GM19351 (cell line): ENCODE measurements around the gene SIGLEC7.
A peak's percentile ranks its signal among the peaks of the same experiment; 100 is the strongest.
"Not testable (repeated sequence)": the region's sequence is repeated elsewhere in the genome, so short reads cannot be mapped to it uniquely, and the experiment has no call there.

Source experiments
- ATAC-seq: cut with Tn5 transposase; IDR thresholded peaks from one replicate; pipeline ENCODE4 v1.9.1; 2021; ENCODE audit warnings: mild to moderate bottlenecking, moderate library complexity; ENCODE audit not compliant: unreplicated experiment

The SIGLEC7 gene

DNA sequence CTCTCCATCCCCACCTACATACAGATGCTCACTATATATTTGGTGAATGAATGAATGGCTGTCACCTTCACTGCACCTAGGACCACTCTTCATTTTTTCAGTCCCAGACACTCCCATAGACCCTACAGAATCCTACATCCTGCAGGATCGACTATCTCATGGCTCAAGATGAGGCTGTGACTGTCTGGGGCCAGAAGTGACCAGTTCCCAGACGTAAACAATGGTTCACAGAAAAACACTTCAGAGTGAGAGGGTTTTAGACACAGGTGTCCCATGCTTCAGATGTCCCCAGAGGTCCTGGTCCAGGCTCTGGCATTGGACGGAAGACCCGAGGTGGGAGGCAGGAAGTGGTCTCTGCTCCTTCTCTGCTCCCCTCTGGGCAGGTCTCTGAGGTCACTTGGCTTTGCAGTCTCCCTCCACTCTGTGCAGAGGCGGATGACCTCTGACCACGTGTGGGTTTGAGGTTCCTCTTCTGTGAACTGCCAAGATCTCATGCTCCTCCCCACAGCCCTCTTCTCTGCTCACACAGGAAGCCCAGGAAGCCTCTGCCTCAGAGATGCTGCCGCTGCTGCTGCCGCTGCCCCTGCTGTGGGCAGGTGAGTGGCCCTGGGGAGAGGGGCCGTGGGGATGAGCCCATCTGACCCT lies 24.9 kb downstream of the SIGLEC7 start:
- ATAC-seq: no peak

DNA sequence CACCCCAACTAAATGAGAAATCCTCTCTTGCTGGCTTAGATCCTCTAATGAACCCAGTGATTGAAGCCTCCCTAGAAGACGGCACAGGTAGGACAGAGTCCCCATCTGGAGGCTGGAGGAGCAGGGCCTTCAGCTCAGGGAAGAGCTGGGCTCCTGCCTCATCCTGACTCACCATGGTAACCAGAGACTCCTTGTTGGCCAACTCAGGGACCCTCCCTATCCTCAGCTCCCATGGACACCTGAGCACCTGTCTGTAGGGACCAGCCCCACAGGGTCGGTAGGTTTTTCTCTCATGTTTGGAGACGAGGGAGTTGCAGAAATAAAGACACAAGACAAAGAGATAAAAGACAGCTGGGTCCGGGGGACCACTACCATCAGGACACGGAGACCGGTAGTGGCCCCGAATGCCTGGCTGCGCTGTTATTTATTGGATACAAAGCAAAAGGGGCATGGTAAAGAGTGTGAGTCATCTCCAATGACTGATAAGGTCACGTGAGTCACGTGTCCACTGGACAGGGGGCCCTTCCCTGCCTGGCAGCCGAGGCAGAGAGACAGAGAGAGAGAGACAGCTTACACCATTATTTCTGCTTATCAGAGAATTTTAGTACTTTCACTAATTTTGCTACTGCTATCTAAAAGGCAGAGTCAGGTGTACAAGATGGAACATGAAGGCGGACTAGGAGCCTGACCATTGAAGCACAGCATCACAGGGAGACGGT lies 26.6 kb downstream of the SIGLEC7 start:
- ATAC-seq: no peak

DNA sequence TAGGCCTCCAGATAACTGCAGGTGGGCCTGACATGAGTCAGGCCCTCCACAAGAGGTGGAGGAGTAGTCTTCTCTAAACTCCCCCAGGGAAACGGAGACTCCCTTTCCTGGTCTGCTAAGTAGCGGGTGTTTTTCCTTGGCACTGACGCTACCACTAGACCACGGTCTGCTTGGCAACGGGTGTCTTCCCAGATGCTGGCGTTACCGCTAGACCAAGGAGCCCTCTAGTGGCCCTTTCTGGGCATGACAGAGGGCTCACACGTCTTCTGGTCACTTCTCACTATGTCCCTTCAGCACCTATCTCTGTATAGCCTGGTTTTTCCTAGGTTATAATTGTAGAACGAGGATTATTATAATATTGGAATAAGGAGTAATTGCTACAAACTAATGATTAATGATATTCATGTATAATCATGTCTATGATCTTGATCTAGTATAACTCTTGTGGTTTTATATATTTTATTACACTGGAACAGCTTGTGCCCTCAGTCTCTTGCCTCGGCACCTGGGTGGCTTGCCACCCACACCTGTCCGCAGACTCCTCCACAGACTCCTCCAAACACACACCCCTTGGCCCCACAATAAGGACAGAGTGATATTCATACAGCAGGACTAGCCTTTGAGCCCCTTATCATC lies 27.3 kb downstream of the SIGLEC7 start:
- not testable (repeated sequence) for ATAC-seq

DNA sequence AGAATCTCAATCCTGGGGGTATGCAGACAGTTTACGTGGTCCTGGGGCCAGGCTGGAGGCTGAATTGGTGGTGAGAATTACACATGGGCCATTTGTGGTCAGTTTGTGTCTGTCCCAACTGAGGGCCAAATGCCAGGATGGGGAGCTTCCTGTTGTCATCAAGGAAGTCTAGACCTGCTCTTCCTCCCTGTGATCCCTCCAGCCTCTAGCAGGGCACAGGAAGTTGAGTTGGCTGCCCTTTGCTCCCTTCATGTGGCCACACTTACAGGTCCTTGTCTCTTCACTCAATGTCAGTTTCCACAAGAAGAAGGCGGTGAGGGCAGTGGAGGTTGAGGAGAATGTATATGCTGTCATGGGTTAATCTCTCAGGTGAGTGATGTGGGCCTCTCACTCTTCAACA lies 30.1 kb downstream of the SIGLEC7 start:
- ATAC-seq: no peak

DNA sequence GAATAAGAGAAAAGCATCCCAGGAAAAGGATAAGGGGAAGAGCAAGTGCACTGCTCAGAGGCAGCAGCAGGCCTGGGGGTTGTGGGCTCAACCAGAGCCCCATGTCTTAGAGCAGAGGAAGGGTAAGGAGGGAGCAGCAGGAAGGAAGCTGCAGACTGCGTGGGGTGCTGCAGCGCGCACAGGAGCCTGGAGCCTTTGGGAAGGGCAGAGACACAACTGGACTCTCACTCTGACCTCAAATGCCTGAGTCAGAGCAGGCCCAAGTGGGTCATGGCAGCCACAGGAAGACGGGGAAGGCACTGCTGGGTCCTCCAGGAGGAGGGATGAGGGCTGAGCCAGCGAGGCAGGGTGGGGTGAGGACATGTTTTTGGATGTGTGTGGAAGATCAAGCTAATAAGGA lies 31.6 kb downstream of the SIGLEC7 start:
- ATAC-seq: no peak

DNA sequence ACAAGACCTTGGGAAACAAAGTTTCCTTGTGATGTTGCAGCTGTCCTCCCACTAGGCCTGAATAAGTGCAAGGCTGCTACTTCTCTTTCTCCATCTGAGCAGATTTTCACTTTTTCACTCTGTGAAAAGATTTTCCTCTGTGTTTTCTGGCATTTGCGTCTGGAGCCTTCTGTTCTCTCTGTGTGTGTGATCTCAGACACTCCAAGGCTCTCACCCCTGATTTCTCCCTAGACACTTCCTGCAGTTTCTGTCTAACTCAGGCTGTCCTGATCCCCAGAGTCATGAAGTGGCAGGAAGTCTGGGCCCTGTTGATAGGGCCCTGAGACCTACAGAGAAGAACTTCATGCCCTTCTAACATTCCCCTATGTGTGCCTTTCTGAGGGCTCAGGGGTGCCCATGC lies 37.2 kb downstream of the SIGLEC7 start:
- ATAC-seq: no peak

DNA sequence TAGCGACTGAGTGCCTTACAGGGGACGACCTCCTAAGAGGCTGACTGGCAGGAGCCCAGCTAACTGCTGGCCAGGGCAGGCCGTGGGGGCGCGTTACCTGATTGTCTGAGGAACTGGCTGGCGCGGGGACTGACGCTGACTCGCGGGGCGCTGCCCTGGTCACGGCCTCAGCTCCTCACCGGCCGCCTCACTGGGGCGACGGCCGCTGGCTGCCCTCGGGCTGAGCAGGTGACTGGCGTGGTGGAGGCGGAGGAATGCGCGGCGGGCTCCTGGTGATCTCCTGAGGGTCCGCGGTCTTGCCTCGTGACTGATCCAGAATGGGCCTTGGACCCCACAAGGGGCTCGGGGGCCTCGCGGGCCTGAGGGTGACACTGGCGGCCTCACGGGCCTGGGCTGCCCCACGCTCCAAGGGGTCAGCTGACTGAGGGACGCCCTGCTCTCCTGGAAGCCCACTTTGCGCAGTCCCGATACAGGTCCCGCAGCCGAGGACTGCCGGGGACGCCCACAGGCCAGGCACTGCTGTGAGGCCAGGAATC lies 39.3 kb downstream of the SIGLEC7 start:
- ATAC-seq: no peak

DNA sequence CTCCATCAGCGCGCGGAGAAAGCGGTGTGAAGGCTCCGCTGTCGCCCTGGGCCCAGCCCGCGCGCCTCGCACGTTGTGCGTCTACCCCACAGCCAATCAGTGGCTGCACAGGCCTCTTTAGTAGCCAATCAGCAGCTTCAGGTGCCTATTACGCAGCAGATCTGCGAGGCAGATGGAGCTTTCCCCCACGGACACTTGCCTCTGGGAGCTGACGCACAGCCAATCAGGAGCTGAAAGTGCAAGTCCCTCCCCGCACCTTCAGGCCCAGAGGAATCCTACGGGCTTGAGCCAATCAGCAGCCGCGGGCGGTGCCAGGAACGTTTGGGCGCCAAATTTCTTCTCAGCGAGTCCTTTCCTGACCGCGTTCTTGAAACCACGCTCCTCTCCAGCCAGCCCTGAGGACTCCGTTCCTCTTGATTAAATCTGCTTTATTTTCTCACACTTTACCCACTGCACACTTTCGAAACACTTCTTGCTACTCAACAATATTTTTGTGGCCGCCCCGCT lies 39.9 kb downstream of the SIGLEC7 start:
- ATAC-seq: no peak

DNA sequence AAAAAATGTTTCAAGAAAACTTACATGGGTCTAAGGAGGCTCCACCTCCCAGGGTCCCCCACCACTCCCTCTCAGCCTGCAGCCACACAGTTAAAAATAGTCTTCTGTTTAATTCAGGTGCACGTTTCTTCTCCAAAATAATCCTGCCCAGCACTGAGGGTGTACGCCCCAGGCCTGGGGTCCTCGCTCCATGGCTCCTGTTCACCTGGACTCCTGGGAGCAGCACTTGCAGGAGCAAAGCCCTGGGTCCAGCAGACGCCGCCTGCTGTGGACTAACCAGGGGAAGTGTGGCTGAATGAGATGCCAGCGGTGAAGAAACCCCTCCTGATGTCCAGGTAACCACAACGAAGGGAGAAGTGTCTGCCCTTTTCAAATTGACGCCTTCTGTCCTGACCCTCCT lies 41.5 kb downstream of the SIGLEC7 start:
- ATAC-seq: no peak

DNA sequence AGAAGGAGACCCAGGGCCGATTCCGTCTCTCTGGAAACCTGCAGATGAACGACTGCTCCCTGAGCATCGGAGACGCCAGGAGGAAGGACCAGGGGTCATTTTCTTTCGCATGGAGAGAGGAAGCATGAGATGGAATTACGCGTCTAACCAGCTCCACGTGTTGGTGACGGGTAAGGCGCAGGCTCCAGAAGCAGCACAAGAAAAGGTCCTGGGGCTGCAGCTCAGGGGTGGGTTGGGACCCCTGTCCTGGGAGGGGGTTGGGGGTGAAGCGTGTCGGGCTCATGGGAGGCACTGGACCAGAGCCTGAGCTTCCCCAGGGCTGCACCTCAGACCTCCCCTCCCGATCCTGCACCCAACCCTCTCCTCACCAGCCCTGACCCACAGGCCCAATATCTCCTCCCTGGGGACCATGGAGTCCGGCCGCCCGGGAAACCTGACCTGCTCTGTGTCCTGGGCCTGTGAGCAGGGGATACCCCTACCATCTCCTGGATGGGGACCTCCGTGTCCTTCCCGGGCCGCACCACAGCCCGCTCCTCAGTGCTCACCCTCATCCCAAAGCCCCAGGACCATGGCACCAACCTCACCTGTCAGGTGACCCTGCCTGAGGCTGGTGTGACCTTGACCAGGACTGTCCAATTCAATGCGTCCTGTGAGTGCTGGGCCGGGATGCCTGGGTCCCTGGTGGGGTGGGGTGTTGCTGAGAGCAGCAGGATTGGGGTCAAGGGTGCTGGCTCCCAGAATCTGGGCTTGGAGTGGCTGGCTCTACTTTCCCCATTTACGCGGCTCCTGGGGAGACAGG lies 43.2 kb downstream of the SIGLEC7 start:
- no peak for ATAC-seq

DNA sequence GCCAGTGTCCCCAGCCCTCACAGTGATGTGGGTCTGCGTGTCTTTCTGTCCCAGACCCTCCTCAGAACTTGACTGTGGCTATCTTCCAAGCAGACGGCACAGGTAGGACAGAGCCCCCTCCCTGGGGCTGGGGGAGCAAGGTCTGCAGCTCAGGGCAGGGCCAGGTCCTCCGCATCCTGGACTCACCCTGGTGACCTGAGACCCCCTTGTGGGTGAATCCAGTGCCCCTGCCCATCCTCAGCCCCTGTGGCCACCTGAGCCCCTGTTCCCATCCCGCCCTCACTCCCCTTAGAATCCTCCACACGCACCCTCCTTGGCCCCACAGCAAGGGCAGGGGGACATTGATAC lies 43.7 kb downstream of the SIGLEC7 start:
- ATAC-seq: no peak

DNA sequence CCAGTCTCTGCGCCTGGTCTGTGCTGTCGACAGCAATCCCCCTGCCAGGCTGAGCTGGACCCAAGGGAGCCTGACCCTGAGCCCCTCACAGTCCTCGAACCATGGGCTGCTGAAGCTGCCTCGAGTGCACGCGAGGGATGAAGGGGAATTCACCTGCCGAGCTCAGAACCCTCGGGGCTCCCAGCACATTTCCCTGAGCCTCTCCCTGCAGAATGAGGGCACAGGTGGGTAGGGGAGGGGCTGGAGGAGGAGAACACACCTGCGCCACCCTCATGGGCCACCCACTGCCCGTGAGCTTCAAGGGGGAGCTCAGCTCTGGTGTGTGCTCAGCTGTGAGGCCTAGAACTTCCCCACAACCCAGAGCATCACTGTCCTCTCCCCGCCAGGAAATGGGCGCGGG lies 44.2 kb downstream of the SIGLEC7 start:
- no peak for ATAC-seq

DNA sequence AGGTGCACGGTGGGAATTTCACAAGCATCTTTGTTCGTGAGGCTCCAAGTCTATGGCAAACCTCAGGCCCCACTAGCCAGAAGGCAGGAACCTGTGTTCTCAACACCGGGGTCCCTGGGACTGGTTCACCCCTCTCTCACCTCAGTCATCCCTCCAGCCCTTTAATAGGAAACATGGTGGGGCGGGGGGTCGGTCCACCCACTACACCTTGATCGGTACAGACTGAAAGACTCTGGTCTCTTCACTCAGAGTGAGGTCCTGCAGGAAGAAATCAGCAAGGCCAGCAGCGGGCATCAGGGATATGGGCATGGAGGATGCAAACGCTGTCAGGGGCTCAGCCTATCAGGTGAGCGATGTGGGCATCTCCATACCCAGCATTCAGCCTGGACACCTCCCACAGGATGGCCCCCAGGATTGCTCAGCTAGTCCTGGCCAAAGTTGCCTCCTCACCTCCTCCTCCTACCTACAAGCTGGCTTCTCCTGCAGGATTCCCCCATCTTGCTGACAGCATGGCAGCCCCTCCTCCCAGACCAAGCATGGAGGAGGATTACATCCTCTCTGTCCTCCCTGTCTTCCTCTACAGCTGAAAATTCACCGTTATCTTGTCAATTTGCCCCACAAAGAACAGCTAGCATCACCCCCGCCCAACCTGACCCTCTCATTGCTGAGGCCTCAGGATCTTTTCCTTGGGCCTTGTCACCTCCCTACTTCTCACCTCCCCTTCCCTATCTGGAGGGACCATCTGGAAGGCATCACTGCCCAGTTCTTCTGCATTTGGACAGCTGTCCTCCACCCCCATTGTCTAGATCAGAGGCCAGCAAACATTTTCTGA lies 45.5 kb downstream of the SIGLEC7 start:
- ATAC-seq: no peak

DNA sequence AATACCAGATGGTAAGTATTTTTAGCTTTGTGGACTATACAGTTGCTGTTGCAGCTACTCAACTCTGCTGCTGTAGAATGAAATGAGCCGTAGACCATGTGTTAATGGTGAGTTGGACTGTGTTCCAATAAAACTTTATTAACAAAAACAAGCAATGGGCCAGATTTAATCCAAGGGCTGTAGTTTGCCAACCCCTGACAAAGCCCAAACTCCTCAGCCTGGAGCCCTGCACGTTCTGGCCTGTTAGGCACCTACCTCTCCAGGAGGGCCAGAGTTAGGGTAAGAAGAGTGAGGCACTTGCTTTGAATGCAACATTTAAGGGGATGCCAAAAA lies 46.1 kb downstream of the SIGLEC7 start:
- ATAC-seq: no peak

DNA sequence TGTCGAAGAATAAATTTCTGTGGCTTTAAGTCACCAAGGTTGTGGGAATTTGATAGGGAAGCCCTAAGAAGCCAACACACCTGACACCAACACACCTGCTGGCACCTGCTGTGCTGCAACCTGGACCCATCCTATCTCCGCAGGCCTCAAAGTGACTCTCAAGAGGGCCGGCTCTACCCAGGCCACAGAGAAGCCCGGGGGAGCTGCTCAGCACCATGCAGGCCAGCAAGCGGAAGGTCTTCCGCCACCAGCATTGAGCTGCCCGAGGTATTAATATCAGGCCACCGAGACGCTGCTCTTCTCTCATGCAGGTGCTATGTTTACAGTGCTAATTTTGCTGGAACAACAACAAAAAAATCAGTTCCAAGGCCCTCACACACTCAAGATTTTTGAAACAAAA lies 50.6 kb downstream of the SIGLEC7 start:
- ATAC-seq: no peak

DNA sequence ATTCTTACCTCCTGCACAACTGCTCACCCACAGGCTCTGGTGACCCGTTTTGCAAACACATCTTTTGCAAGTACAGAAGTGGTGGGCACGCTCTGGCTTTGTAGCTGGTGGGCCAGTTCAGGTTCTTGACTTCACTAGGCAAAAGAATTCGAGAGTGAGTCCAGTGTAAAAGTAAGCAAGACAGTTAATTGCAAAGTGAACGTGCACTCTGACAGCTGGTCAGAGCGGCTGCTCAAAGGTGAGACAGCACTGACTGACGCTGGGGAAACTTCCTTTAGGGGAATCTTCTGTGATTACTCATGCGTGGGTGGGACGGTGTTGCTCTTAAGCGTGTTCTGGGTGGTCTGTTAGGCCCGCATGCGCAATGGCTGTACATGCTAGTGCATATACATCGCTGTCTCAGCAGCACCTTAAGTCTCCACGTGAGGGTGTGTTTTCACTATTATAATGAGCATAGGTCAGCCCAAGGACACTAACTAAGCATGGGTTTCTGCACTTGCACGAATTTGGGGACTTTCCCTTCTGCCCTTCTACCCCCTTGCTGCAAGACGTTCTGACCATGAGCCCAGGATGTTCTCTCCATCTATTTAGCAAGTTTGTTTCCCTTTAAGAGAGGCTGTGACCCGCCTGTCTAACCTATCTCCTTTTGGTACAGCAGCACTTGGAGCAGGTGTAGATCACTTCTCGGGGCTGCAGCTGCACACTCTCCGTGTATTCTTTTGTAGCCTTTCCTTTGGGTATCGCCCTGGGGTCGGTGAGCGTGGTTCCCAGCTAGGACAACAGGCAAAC lies 52.6 kb downstream of the SIGLEC7 start:
- peak; percentile 65 for ATAC-seq

DNA sequence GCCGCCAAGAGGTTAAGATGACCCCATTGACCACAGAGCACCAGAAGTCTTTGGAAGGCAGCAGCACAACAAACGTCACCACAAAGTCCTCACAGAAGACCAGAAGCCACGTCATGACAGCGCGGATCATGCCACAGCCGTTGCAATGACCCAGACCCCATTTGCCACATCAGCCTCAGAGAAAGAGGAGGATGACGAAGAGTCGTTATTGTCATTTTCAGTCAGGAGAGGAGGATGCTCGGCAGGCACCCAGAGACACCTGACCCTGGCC lies 53.1 kb downstream of the SIGLEC7 start:
- no peak for ATAC-seq

DNA sequence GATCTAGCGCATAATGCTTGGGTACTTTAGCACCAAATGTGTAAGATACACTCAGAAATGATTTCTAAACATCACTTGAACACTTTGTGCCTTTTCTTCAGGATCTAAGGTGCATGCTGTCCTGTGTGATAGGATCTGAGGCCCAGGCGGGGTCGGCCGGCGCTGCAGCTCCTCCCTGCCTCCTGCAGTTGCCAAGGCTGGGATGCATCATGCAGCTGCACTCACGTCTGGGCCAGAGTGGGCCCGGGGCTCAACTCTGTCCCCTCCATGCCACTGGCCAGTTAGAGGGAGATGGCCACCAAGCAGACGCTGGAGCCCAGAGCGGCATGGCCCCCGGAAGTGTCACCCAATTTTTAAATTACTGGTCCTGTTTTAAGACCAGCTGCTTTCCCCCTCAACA lies 53.5 kb downstream of the SIGLEC7 start:
- no peak for ATAC-seq

DNA sequence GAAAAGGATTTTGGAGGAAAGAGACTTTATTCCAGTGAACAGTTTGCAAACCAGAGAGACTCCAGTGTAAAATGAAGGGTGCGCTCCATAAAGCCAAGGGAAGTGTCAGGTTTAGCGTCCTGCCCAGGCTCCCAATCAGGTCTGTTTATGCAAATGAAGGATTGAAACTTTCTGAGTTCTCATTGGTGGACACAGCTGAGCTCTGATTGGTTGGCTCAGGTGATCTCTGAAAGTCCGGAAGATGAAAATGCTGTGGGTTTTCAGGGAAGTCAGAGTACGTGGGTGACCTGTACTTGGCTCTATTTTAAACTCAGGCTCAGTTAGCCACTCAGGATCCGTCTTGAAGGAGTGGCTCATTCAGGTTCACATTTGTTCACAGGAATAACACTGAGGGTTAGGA lies 54.1 kb downstream of the SIGLEC7 start:
- no peak for ATAC-seq

DNA sequence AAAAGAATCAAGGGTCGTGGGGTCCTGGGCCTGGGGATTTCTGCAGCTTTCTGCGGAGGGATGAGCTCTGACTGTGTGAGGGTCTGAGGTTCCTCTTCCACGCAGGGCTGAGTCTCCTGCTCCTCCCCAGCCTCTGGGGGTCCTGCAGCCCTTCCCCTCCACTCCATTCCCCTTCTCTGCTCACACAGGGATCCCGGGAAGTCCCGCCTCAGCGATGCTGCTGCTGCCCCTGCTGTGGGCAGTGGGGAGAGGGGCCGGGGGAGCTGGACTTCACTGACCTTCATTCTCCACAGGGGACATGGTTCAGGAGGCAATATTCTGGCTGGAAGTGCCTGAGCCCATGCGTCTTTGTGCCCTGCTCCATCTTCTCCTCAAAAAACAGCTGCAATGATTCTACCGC lies 56.5 kb downstream of the SIGLEC7 start:
- ATAC-seq: no peak
